ENCODE measurements around the gene GLG1.
"Not testable (repeated sequence)": the region's sequence is repeated elsewhere in the genome, so short reads cannot be mapped to it uniquely, and the experiment has no call there.

GRCh38 chr16:74404148-74404933 is 202.6 kb downstream of the GLG1 start:
- TF ChIP-seq CTCF (conservative IDR thresholded peaks at IDR 0.05); EZH2 (IDR thresholded peaks at IDR 0.05; ENCODE audit: low read depth): not testable (repeated sequence)

All from PC-9 (cell line).